Measurements from ENCODE around the gene RPS6KA2.

The RPS6KA2 gene

DNA sequence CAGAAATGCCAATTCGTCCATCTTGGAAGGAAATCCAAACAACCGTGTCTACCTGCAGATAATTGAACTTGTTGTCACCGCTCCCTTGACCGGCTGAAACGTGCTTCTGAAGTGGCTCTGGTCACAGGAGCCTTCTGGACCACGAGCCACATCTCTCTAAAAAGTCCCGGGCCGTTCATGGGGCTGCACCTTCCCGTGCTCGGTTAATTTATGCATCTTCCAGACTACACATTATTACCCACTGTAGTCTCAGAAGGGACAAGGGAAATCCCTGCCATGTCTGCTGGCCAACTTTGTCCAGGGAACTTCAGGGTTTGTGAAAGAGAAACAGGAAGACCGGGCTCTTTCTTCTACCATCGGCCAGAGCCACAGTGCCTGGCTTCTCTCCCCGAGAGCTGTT is 180.9 kb downstream of the RPS6KA2 start:
- DNase-seq (ENCODE audit: low read depth, low spot score), result no peak
- CTCF ChIA-PET, result interaction anchor here (2.8 kb wide), 1 partner anchor 10 kb away, joined by 15 read pairs; no protein-coding TSS in a partner anchor
- TF ChIP-seq, protein P1, sequence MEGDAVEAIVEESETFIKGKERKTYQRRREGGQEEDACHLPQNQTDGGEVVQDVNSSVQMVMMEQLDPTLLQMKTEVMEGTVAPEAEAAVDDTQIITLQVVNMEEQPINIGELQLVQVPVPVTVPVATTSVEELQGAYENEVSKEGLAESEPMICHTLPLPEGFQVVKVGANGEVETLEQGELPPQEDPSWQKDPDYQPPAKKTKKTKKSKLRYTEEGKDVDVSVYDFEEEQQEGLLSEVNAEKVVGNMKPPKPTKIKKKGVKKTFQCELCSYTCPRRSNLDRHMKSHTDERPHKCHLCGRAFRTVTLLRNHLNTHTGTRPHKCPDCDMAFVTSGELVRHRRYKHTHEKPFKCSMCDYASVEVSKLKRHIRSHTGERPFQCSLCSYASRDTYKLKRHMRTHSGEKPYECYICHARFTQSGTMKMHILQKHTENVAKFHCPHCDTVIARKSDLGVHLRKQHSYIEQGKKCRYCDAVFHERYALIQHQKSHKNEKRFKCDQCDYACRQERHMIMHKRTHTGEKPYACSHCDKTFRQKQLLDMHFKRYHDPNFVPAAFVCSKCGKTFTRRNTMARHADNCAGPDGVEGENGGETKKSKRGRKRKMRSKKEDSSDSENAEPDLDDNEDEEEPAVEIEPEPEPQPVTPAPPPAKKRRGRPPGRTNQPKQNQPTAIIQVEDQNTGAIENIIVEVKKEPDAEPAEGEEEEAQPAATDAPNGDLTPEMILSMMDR (IDR thresholded peaks at IDR 0.05; ENCODE audit: insufficient read depth, low read length, missing control alignments), result no peak
- POLR2A ChIA-PET, result no interaction called here
- no peak overlapping the region for H3K4me3 ChIP-seq (ENCODE audit: low read depth, low read length)

GRCh38 chr6:166444446-166444845 is 182.6 kb downstream of the RPS6KA2 start:
- POLR2A ChIA-PET, result no interaction called here
- CTCF ChIA-PET, result interaction anchor here (2.8 kb wide), 1 partner anchor 12 kb away, joined by 15 read pairs; no protein-coding TSS in a partner anchor

GRCh38 chr6:166443166-166443565 is 183.9 kb downstream of the RPS6KA2 start:
- no peak for DNase-seq (ENCODE audit: low read depth, low spot score)
- H3K4me3 ChIP-seq (ENCODE audit: low read depth, low read length), result no peak overlapping the region
- ChIA-PET CTCF (interaction anchor here (0.7 to 1.8 kb wide), 2 partner anchors 12 to 14 kb away, joined by 3 to 5 read pairs; no protein-coding TSS in a partner anchor), POLR2A (no interaction called here)
- TF ChIP-seq, protein P1 (IDR thresholded peaks at IDR 0.05; ENCODE audit: insufficient read depth, low read length, missing control alignments), result no peak

More at GRCh38 chr6:166444446-166444845, 182.6 kb downstream of the RPS6KA2 start:
- no peak overlapping the region for H3K4me3 ChIP-seq (ENCODE audit: low read depth, low read length)
- DNase-seq (ENCODE audit: low read depth, low spot score), result no peak
- TF ChIP-seq, protein P1 (IDR thresholded peaks at IDR 0.05; ENCODE audit: insufficient read depth, low read length, missing control alignments), result no peak

DNA sequence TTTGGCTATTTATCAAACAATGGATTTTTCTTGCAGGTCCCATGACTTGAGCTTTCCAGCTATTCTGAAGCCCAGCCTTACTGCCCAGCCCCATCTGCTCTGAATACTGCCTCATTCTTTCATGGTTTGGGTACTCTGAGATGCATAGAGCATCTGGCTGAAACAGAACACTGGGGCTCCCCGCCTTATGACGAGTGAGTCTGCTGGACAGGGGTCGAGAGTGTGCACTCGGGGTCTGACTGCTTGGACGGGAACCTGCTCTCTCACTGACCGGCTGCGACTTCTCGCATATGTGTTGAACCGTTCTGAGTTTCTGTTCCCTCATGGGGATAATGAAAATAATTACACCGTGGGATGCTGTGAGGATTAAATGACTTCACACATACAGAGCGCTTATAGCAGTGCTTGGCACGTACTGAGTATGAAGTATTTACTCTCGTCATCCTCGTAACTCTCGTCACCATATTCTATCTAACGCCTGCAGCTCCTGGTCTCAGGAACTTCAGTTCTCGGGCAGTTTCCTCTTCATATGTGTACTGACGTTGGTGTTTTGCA is 184.8 kb downstream of the RPS6KA2 start:
- CTCF ChIA-PET, result interaction anchor here (1.8 kb wide), 1 partner anchor 15 kb away, joined by 5 read pairs; no protein-coding TSS in a partner anchor
- POLR2A ChIA-PET, result no interaction called here
- no peak for DNase-seq (ENCODE audit: low read depth, low spot score)
- no peak overlapping the region for H3K4me3 ChIP-seq (ENCODE audit: low read depth, low read length)
- TF ChIP-seq, protein P1 (IDR thresholded peaks at IDR 0.05; ENCODE audit: insufficient read depth, low read length, missing control alignments), result no peak

- ChIA-PET CTCF (interaction anchor here (1.8 kb wide), 1 partner anchor 16 kb away, joined by 5 read pairs; no protein-coding TSS in a partner anchor), POLR2A (no interaction called here)
- no peak for DNase-seq (ENCODE audit: low read depth, low spot score)
- TF ChIP-seq, protein P1 (IDR thresholded peaks at IDR 0.05; ENCODE audit: insufficient read depth, low read length, missing control alignments), result no peak
- H3K4me3 ChIP-seq (ENCODE audit: low read depth, low read length), result no peak overlapping the region
Measured at GRCh38 chr6:166441325-166442078, 185.5 kb downstream of the RPS6KA2 start.

- no peak overlapping the region for H3K4me3 ChIP-seq (ENCODE audit: low read depth, low read length)
- DNase-seq (ENCODE audit: low read depth, low spot score), result no peak
- TF ChIP-seq, protein P1 (IDR thresholded peaks at IDR 0.05; ENCODE audit: insufficient read depth, low read length, missing control alignments), result no peak
- CTCF ChIA-PET, result no interaction called here
- POLR2A ChIA-PET, result no interaction called here
Measured at GRCh38 chr6:166440729-166441128, 186.3 kb downstream of the RPS6KA2 start.

Data from AG04449 (cell line).